Upper lobe of right lung (tissue), 1 donor: ENCODE results near the gene CACNG4. TPM values are rescaled to one million over a fixed set of nuclear protein-coding genes. Genes with fewer than 3 reads are reported as not detected.

ENCODE experiments used
- ATAC-seq: fragments of 200-7000 bp; cut with Tn5 transposase; one replicate; pipeline ENCODE4 v1.9.1; 2020; ENCODE audit warnings: mild to moderate bottlenecking, moderate library complexity
- DNase-seq: peaks from one replicate; pipeline ENCODE4 v3.0.0-alpha.2; 2020
- H3K27ac ChIP-seq: fragments of 200-600 bp; one replicate; pipeline ENCODE4 v1.8.0; 2022
- H3K27me3 ChIP-seq: fragments of 200-600 bp; one replicate; pipeline ENCODE4 v1.8.0; 2022; ENCODE audit warnings: mild to moderate bottlenecking
- H3K36me3 ChIP-seq: fragments of 200-600 bp; one replicate; pipeline ENCODE4 v1.8.0; 2022
- H3K4me1 ChIP-seq: fragments of 200-600 bp; one replicate; pipeline ENCODE4 v1.8.0; 2022
- H3K4me3 ChIP-seq: fragments of 200-600 bp; one replicate; pipeline ENCODE4 v1.8.0; 2022; ENCODE audit warnings: mild to moderate bottlenecking
- H3K9me3 ChIP-seq: fragments of 200-600 bp; one replicate; pipeline ENCODE4 v1.8.0; 2022
- CTCF ChIP-seq: fragments of 200-600 bp; IDR thresholded peaks from one replicate; pipeline ENCODE4 v1.8.0; 2022; ENCODE audit warnings: antibody characterized with exemption
- intact Hi-C: fragments of 100-400 bp; cut with DNase I; formaldehyde crosslinking; loops from one replicate; pipeline ENCODE4 v1.11.0; 2022
- total RNA-seq: library from RNA; stranded (reverse); fragmentation: NEBNext Ultra II Directional; extraction: Animal tissue kit (Norgen Biotek cat#: 25700); gene quantifications from one replicate; pipeline ENCODE4 v1.2.1, GENCODE V29; 2021
- donor health status: DM: no; HTN: yes; CAD: no; lungs with severe emphysema.

The CACNG4 gene
- total RNA-seq, 1 donor from 2014 or later = 9.3 TPM

GRCh38 chr17:67004181-67004580, 39.7 kb downstream of the CACNG4 start:
- no peaks in the 10 kb centered on the region for H3K36me3 ChIP-seq
- H3K27me3 ChIP-seq = no peaks in the 10 kb centered on the region
- no peaks in the 10 kb centered on the region for H3K9me3 ChIP-seq
- ATAC-seq = no peak
- no peak overlapping the region for H3K4me3 ChIP-seq
- H3K27ac ChIP-seq = no peak overlapping the region
- H3K4me1 ChIP-seq = no peaks in the 10 kb centered on the region
- TF ChIP-seq CTCF = no peak
- intact Hi-C loops = no loop called here
- DNase-seq = no peak

GRCh38 chr17:67007266-67007665, 42.8 kb downstream of the CACNG4 start:
- intact Hi-C loops = no loop called here
- Histone ChIP-seq H3K36me3 (no peaks in the 10 kb centered on the region), H3K4me1 (no peaks in the 10 kb centered on the region), H3K9me3 (no peaks in the 10 kb centered on the region), H3K27me3 (no peaks in the 10 kb centered on the region), H3K27ac (no peak overlapping the region), H3K4me3 (no peak overlapping the region)
- no peak for TF ChIP-seq CTCF
- no peak for ATAC-seq
- DNase-seq = no peak

GRCh38 chr17:67008101-67008500, 43.6 kb downstream of the CACNG4 start:
- DNase-seq = no peak

GRCh38 chr17:67011527-67012175, 47.1 kb downstream of the CACNG4 start:
- Histone ChIP-seq H3K36me3 (no peaks in the 10 kb centered on the region), H3K4me1 (no peaks in the 10 kb centered on the region), H3K9me3 (no peaks in the 10 kb centered on the region), H3K27me3 (no peaks in the 10 kb centered on the region), H3K27ac (no peak overlapping the region), H3K4me3 (no peak overlapping the region)
- no peak for ATAC-seq
- TF ChIP-seq CTCF = no peak
- intact Hi-C loops = no loop called here
- no peak for DNase-seq

More at GRCh38 chr17:67008101-67008500, 43.6 kb downstream of the CACNG4 start:
- H3K27me3 ChIP-seq = no peaks in the 10 kb centered on the region
- no peak overlapping the region for H3K27ac ChIP-seq
- H3K4me3 ChIP-seq = no peak overlapping the region
- no peak for TF ChIP-seq CTCF
- no peaks in the 10 kb centered on the region for H3K4me1 ChIP-seq
- intact Hi-C loops = no loop called here
- H3K9me3 ChIP-seq = no peaks in the 10 kb centered on the region
- no peak for ATAC-seq
- no peaks in the 10 kb centered on the region for H3K36me3 ChIP-seq

GRCh38 chr17:67013891-67014290, 49.4 kb downstream of the CACNG4 start:
- Histone ChIP-seq H3K4me1 (no peaks in the 10 kb centered on the region), H3K36me3 (no peaks in the 10 kb centered on the region), H3K27me3 (no peaks in the 10 kb centered on the region), H3K9me3 (no peaks in the 10 kb centered on the region), H3K4me3 (no peak overlapping the region), H3K27ac (no peak overlapping the region)
- ATAC-seq = no peak
- DNase-seq = no peak
- intact Hi-C loops = no loop called here
- no peak for TF ChIP-seq CTCF

- DNase-seq (no peak), ATAC-seq (no peak)
- H3K9me3 ChIP-seq = no peaks in the 10 kb centered on the region
- no peak overlapping the region for H3K27ac ChIP-seq
- H3K27me3 ChIP-seq = no peaks in the 10 kb centered on the region
- intact Hi-C loops = no loop called here
- no peak for TF ChIP-seq CTCF
- H3K36me3 ChIP-seq = no peaks in the 10 kb centered on the region
- H3K4me3 ChIP-seq = no peak overlapping the region
- H3K4me1 ChIP-seq = no peaks in the 10 kb centered on the region
Observed at GRCh38 chr17:67015001-67015400, 50.5 kb downstream of the CACNG4 start.
